K562 (cell line): ENCODE measurements around the gene RBL1. TPM values are rescaled to one million over a fixed set of nuclear protein-coding genes. Genes with fewer than 3 reads are reported as not detected.

Experiments
- CBX5 ChIP-seq: IDR thresholded peaks from 2 replicates; pipeline ENCODE4 v1.6.1; 2014; ENCODE audit warnings: low read depth, borderline replicate concordance
- NUFIP1 ChIP-seq: fragments of 450-650 bp; IDR thresholded peaks from 2 replicates; pipeline ENCODE4 v1.6.1; 2018; ENCODE audit not compliant: partially characterized antibody
- POLR2AphosphoS5 ChIP-seq: IDR thresholded peaks from 2 replicates; pipeline ENCODE4 v1.6.1; 2011; ENCODE audit warnings: mild to moderate bottlenecking, low read depth, low read length, moderate library complexity; ENCODE audit not compliant: control insufficient read depth, insufficient read depth
- SFPQ ChIP-seq: fragments of 200-400 bp; formaldehyde crosslinking; IDR thresholded peaks from 2 replicates; pipeline ENCODE4 v1.6.1; 2017; ENCODE audit warnings: mild to moderate bottlenecking, low read depth, low read length, moderate library complexity
- SIN3A ChIP-seq, 2 experiments: fragments of 150-350 bp in 1 of 2; IDR thresholded peaks; 2 replicates each; pipeline ENCODE4 v1.6.1; 2011 to 2016; ENCODE audit warnings: borderline replicate concordance in 2 of 2, low read depth in 2 of 2, low read length in 2 of 2, mild to moderate bottlenecking in 2 of 2, moderate library complexity in 2 of 2; ENCODE audit not compliant: control insufficient read depth in 1 of 2
- TAF7 ChIP-seq: fragments of 450-650 bp; IDR thresholded peaks from 2 replicates; pipeline ENCODE4 v1.6.1; 2016; ENCODE audit warnings: missing genetic modification characterization, missing compliant biosample characterization
- ZNF184 ChIP-seq: sonication (generic); formaldehyde crosslinking; IDR thresholded peaks from 2 replicates; pipeline ENCODE4 v1.5.0; 2020; ENCODE audit warnings: missing genetic modification reagents
- ZNF407 ChIP-seq: fragments of 450-650 bp; IDR thresholded peaks from 2 replicates; pipeline ENCODE4 v1.6.1; 2016; ENCODE audit warnings: low read depth
- polyA plus RNA-seq, 8 experiments: library from polyadenylated mRNA; depleted of rRNA in 4 of 8; stranded (reverse) in 5 of 8; unstranded in 3 of 8; fragments of >200 nt; fragmentation: Nextera tagmentation in 2 of 8; fragmentation: Illumina TruSeq in 1 of 8; extraction: Ambion mirVana in 2 of 8; extraction: Trizol in 1 of 8; gene quantifications; 2 replicates each; pipeline versions ENCODE4 v1.2.1 to v1.2.3, GENCODE V29; 2011 to 2014; ENCODE audit warnings: inconsistent platforms in 1 of 8, missing spikeins in 1 of 8
- total RNA-seq, 7 experiments: library from RNA; depleted of rRNA in 6 of 7; stranded (reverse); fragments of >200 nt in 6 of 7; fragmentation: Illumina TruSeq in 2 of 7; extraction: Trizol in 2 of 7; gene quantifications; 2 replicates each; pipeline versions ENCODE4 v1.2.1 to v1.2.3, GENCODE V29; 2011 to 2021; ENCODE audit warnings: low replicate concordance in 1 of 7
- TF ChIP-seq, protein P1 (sequence below): fragments of 450-650 bp; IDR thresholded peaks from 2 replicates; pipeline ENCODE4 v1.6.1; 2016; ENCODE audit warnings: borderline replicate concordance
- TF ChIP-seq, protein P2 (sequence below): fragments of 250-450 bp; sonication (Bioruptor Pico); IDR thresholded peaks from 2 replicates; pipeline ENCODE4 v1.5.0; 2020; ENCODE audit warnings: mild to moderate bottlenecking

The RBL1 gene
- total and polyA plus RNA-seq, 9 of the 15 experiments (the other 6 are each of a cell fraction or from before 2014, with no cell fraction given): 4.0 to 25.9 (median 15.6) TPM

DNA sequence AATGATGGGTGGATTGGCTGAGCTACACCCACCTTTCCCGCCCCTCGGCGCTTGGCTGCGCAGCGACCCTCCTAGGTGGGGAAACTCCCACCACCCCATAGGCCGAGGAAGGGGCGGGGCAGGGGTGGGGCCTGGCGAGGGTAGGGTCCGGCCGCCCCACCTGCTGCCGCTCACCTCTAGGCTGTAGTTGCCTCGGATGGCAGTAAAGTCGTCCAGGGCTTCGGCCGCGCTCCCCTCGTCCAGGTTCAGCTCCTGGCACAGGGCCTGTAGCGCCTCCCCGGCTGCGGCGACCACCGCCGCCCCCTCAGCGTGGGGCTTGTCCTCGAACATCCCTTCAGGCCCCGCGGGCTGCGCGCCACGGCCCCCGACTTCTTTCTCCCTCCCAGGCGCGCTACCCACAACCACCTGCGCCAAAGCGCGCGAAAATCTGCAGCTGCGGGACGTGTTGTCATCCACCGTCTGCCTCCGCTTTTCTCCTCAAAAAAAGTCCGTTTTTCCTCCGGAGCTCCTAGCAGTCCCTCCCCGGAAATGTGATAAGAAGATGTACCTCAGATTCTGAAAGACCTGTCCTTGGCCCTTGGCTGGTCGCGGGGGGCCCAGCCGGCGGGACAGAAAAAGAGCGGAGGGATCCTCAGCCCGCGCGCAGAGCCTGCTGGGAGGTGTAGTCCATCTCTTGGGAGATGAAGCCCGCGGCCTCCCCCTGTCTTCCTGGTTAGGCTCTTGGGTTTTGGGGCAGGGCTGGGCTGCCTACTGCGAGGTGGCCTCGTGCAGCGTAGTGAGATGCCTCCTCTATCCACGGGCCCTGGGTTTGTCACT, at the start of gene RBL1 (continued):
- TF ChIP-seq ZNF407 (no peak), ZNF184 (CRISPR knock-in tag) (no peak), SIN3A (IDR thresholded peaks at IDR 0.05; ENCODE audit: borderline replicate concordance in 2 of 2, control insufficient read depth in 1 of 2, low read depth in 2 of 2, low read length in 2 of 2) (peak; percentile 80 to 86; a peak in 2 of 4 replicates), CBX5 (no peak), NUFIP1 (peak; percentile 9), POLR2AphosphoS5 (peak; percentile 75), TAF7 (tag) (peak; percentile 76), SFPQ (no peak)
- TF ChIP-seq, protein P1, sequence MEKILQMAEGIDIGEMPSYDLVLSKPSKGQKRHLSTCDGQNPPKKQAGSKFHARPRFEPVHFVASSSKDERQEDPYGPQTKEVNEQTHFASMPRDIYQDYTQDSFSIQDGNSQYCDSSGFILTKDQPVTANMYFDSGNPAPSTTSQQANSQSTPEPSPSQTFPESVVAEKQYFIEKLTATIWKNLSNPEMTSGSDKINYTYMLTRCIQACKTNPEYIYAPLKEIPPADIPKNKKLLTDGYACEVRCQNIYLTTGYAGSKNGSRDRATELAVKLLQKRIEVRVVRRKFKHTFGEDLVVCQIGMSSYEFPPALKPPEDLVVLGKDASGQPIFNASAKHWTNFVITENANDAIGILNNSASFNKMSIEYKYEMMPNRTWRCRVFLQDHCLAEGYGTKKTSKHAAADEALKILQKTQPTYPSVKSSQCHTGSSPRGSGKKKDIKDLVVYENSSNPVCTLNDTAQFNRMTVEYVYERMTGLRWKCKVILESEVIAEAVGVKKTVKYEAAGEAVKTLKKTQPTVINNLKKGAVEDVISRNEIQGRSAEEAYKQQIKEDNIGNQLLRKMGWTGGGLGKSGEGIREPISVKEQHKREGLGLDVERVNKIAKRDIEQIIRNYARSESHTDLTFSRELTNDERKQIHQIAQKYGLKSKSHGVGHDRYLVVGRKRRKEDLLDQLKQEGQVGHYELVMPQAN: peak; percentile 58
- TF ChIP-seq, protein P2, sequence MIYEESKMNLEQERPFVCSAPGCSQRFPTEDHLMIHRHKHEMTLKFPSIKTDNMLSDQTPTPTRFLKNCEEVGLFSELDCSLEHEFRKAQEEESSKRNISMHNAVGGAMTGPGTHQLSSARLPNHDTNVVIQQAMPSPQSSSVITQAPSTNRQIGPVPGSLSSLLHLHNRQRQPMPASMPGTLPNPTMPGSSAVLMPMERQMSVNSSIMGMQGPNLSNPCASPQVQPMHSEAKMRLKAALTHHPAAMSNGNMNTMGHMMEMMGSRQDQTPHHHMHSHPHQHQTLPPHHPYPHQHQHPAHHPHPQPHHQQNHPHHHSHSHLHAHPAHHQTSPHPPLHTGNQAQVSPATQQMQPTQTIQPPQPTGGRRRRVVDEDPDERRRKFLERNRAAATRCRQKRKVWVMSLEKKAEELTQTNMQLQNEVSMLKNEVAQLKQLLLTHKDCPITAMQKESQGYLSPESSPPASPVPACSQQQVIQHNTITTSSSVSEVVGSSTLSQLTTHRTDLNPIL (CRISPR knock-in tag): no peak
